Endothelial cell (in vitro differentiated cells): ENCODE measurements around the gene CLCA1. TPM values are rescaled to one million over a fixed set of nuclear protein-coding genes. Genes with fewer than 3 reads are reported as not detected.

Experiments
- DNase-seq: peaks from one replicate; pipeline ENCODE4 v3.0.0; 2021; ENCODE audit warnings: low spot score
- H3K27ac Mint-ChIP-seq: one replicate; pipeline ENCODE4 v1.8.0; 2021; ENCODE audit warnings: mixed read lengths, inconsistent platforms; ENCODE audit not compliant: unreplicated experiment
- H3K27me3 Mint-ChIP-seq: one replicate; pipeline ENCODE4 v1.8.0; 2021; ENCODE audit warnings: mild to moderate bottlenecking, moderate library complexity, mixed read lengths, inconsistent platforms; ENCODE audit not compliant: unreplicated experiment
- H3K36me3 Mint-ChIP-seq: one replicate; pipeline ENCODE4 v1.8.0; 2021; ENCODE audit warnings: mild to moderate bottlenecking, low read depth, mixed read lengths, inconsistent platforms; ENCODE audit not compliant: unreplicated experiment
- H3K4me1 Mint-ChIP-seq: one replicate; pipeline ENCODE4 v1.8.0; 2021; ENCODE audit warnings: mild to moderate bottlenecking, mixed read lengths, inconsistent platforms; ENCODE audit not compliant: unreplicated experiment
- H3K4me3 Mint-ChIP-seq: one replicate; pipeline ENCODE4 v1.8.0; 2021; ENCODE audit warnings: mild to moderate bottlenecking, mixed read lengths, inconsistent platforms; ENCODE audit not compliant: unreplicated experiment
- H3K9me3 Mint-ChIP-seq: one replicate; pipeline ENCODE4 v1.8.0; 2021; ENCODE audit warnings: mixed read lengths, inconsistent platforms; ENCODE audit not compliant: unreplicated experiment
- CTCF ChIP-seq: fragments of 200-600 bp; sonication (generic); IDR thresholded peaks from one replicate; pipeline ENCODE4 v1.5.0; 2021; ENCODE audit warnings: antibody characterized with exemption; ENCODE audit not compliant: unreplicated experiment
- total RNA-seq: library from RNA; stranded (reverse); fragmentation: NEBNext Ultra II Directional; extraction: Animal tissue kit (Norgen Biotek cat#: 25700); gene quantifications from one replicate; pipeline ENCODE4 v1.2.1, GENCODE V29; 2021; ENCODE audit not compliant: unreplicated experiment

CLCA1 gene
- total RNA-seq, 1 donor from 2014 or later, result not detected

- H3K27ac Mint-ChIP-seq, result no peak overlapping the region
- no peak for TF ChIP-seq CTCF
- H3K27me3 Mint-ChIP-seq, result peaks cover 3% of the 10 kb centered on the region
- no peaks in the 10 kb centered on the region for H3K36me3 Mint-ChIP-seq
- peaks cover 11% of the 10 kb centered on the region for H3K4me1 Mint-ChIP-seq
- no peak for DNase-seq
- no peak overlapping the region for H3K4me3 Mint-ChIP-seq
- H3K9me3 Mint-ChIP-seq, result no peaks in the 10 kb centered on the region
Measured at GRCh38 chr1:86508583-86508969, 39.8 kb downstream of the CLCA1 start.

- peak; percentile 47 for TF ChIP-seq CTCF
- no peaks in the 10 kb centered on the region for H3K36me3 Mint-ChIP-seq
- H3K27ac Mint-ChIP-seq, result no peak overlapping the region
- DNase-seq, result peak; percentile 42
- no peaks in the 10 kb centered on the region for H3K9me3 Mint-ChIP-seq
- no peaks in the 10 kb centered on the region for H3K4me1 Mint-ChIP-seq
- H3K27me3 Mint-ChIP-seq, result no peaks in the 10 kb centered on the region
- no peak overlapping the region for H3K4me3 Mint-ChIP-seq
Measured at GRCh38 chr1:86515597-86515996, 46.9 kb downstream of the CLCA1 start.

- H3K27me3 Mint-ChIP-seq, result no peaks in the 10 kb centered on the region
- H3K27ac Mint-ChIP-seq, result no peak overlapping the region
- H3K4me1 Mint-ChIP-seq, result no peaks in the 10 kb centered on the region
- H3K4me3 Mint-ChIP-seq, result no peak overlapping the region
- H3K36me3 Mint-ChIP-seq, result no peaks in the 10 kb centered on the region
- H3K9me3 Mint-ChIP-seq, result no peaks in the 10 kb centered on the region
- DNase-seq, result no peak
- no peak for TF ChIP-seq CTCF
Measured at GRCh38 chr1:86516335-86516734, 47.6 kb downstream of the CLCA1 start.

- Mint-ChIP-seq H3K9me3 (no peaks in the 10 kb centered on the region), H3K36me3 (no peaks in the 10 kb centered on the region), H3K4me3 (no peak overlapping the region), H3K27ac (no peak overlapping the region), H3K27me3 (no peaks in the 10 kb centered on the region), H3K4me1 (no peaks in the 10 kb centered on the region)
- TF ChIP-seq CTCF, result no peak
- DNase-seq, result no peak
Measured at GRCh38 chr1:86517336-86517735, 48.6 kb downstream of the CLCA1 start.

- Mint-ChIP-seq H3K4me1 (no peaks in the 10 kb centered on the region), H3K4me3 (no peak overlapping the region), H3K36me3 (no peaks in the 10 kb centered on the region), H3K27ac (no peak overlapping the region), H3K27me3 (no peaks in the 10 kb centered on the region), H3K9me3 (no peaks in the 10 kb centered on the region)
- no peak for TF ChIP-seq CTCF
- DNase-seq, result no peak
Measured at GRCh38 chr1:86520789-86521521, 52.2 kb downstream of the CLCA1 start.
